Stomach (tissue), 9 donors: Measurements from ENCODE around the gene VASH1. TPM values are rescaled to one million over a fixed set of nuclear protein-coding genes. Genes with fewer than 3 reads are reported as not detected.

ENCODE experiments used
- DNase-seq, 2 donors: peaks; one replicate each; pipeline versions ENCODE4 v3.0.0 to v3.0.0-alpha.2; 2013 to 2019
- H3K27ac ChIP-seq, 5 donors: fragments of 200-600 bp in 4 of 5; sonication (generic) in 4 of 5; one replicate each; pipeline ENCODE4 v1.5.1; 2013 to 2019; ENCODE audit warnings: mild to moderate bottlenecking in 1 of 5, moderate library complexity in 1 of 5
- H3K27me3 ChIP-seq, 3 donors: fragments of 200-600 bp; sonication (generic); one replicate each; pipeline ENCODE4 v1.5.1; 2017 to 2019; ENCODE audit warnings: mixed run types in 1 of 3
- H3K36me3 ChIP-seq, 4 donors: fragments of 200-600 bp; sonication (generic); 1 replicate in 3 of 4; 2 replicates in 1 of 4; pipeline ENCODE4 v1.5.1; 2016 to 2019
- H3K4me1 ChIP-seq, 4 donors: fragments of 200-600 bp; sonication (generic); one replicate each; pipeline ENCODE4 v1.5.1; 2016 to 2019
- H3K4me3 ChIP-seq, 4 donors: fragments of 200-600 bp; sonication (generic) in 3 of 4; one replicate each; pipeline ENCODE4 v1.5.1; 2016 to 2019; ENCODE audit warnings: mild to moderate bottlenecking in 1 of 4
- H3K9me3 ChIP-seq, 4 donors: fragments of 200-600 bp; sonication (generic); one replicate each; pipeline ENCODE4 v1.5.1; 2016 to 2019
- CTCF ChIP-seq, 7 experiments: fragments of 450-650 bp in 4 of 7; fragments of 200-600 bp in 3 of 7; sonication (generic) in 3 of 7; IDR thresholded peaks; one replicate each; pipeline ENCODE4 v1.5.1; 2016 to 2019; ENCODE audit warnings: antibody characterized with exemption in 7 of 7, control low read depth in 2 of 7, mild to moderate bottlenecking in 1 of 7
- EP300 ChIP-seq: sonication (generic); formaldehyde crosslinking; IDR thresholded peaks from one replicate; pipeline ENCODE4 v1.6.1; 2017; ENCODE audit warnings: antibody characterized with exemption
- POLR2A ChIP-seq, 4 donors: fragments of 450-650 bp; IDR thresholded peaks; one replicate each; pipeline ENCODE4 v1.6.1; 2016; ENCODE audit warnings: antibody characterized with exemption in 4 of 4, control low read depth in 2 of 4, mild to moderate bottlenecking in 1 of 4, moderate library complexity in 1 of 4
- POLR2AphosphoS5 ChIP-seq, 3 donors: sonication (generic); formaldehyde crosslinking; IDR thresholded peaks; one replicate each; pipeline ENCODE4 v1.6.1; 2016; ENCODE audit warnings: antibody characterized with exemption in 3 of 3
- WGBS, 5 donors: extraction: QIAGEN DNeasy Blood & Tissue Kit in 3 of 5; methylation state at CpG; one replicate each; pipeline versions ENCODE4 v1.1.5 to v1.1.7; 2013 to 2018; 5-methylcytosine and 5-hydroxymethylcytosine counted together
- intact Hi-C: fragments of 100-400 bp; cut with DNase I; formaldehyde crosslinking; loops from one replicate; pipeline ENCODE4 v1.15.1; 2023; ENCODE audit warnings: low total_unique reads
- polyA plus RNA-seq, 3 donors: library from polyadenylated mRNA; stranded (reverse); fragments of 200-250 nt; gene quantifications; one replicate each; pipeline ENCODE4 v1.2.3, GENCODE V29; 2013
- total RNA-seq, 5 donors: library from RNA; depleted of rRNA; stranded (reverse); fragments of >200 nt; gene quantifications; one replicate each; pipeline versions ENCODE4 v1.1.0 to v1.2.3, GENCODE V29; 2014 to 2016
- donor health status: healthy with polysubstance abuse.
- donor health status: Bipolar disorder and iron deficiency.
- donor health status: healthy.

The VASH1 gene
- total and polyA plus RNA-seq, 8 donors = 2.7 to 15.4 (median 9.7) TPM

GRCh38 chr14:76715101-76715500, 46.2 kb upstream of the VASH1 start:
- no peak for TF ChIP-seq CTCF (IDR thresholded peaks at IDR 0.05)
- TF ChIP-seq POLR2A (IDR thresholded peaks at IDR 0.05) = no peak
- TF ChIP-seq EP300 = no peak
- no peak for TF ChIP-seq POLR2AphosphoS5 (IDR thresholded peaks at IDR 0.05)
- DNase-seq = no peak
- H3K27ac ChIP-seq = peak overlapping the region in 2 of 5 donors; percentile 17 to 50
- no peaks in the 10 kb centered on the region for H3K36me3 ChIP-seq
- peaks cover 0 to 13% (median 0%) of the 10 kb centered on the region in 3 donors for H3K27me3 ChIP-seq
- no peak overlapping the region for H3K4me3 ChIP-seq
- intact Hi-C loops = no loop called here
- peaks cover 0 to 25% (median 5%) of the 10 kb centered on the region in 4 donors for H3K4me1 ChIP-seq
- 57 to 62% (median 58%) methylated on average over 6 of the region's 6 CpGs for WGBS, 5 donors
- H3K9me3 ChIP-seq = no peaks in the 10 kb centered on the region

GRCh38 chr14:76715511-76716081, 45.7 kb upstream of the VASH1 start:
- TF ChIP-seq EP300 = no peak
- no peak for TF ChIP-seq CTCF (IDR thresholded peaks at IDR 0.05)
- TF ChIP-seq POLR2AphosphoS5 (IDR thresholded peaks at IDR 0.05) = no peak
- TF ChIP-seq POLR2A (IDR thresholded peaks at IDR 0.05) = no peak
- H3K27me3 ChIP-seq = peaks cover 0 to 13% (median 0%) of the 10 kb centered on the region in 3 donors
- WGBS, 5 donors = 42 to 57% (median 47%) methylated on average over 7 of the region's 7 CpGs
- H3K9me3 ChIP-seq = no peaks in the 10 kb centered on the region
- peaks cover 0 to 26% (median 7%) of the 10 kb centered on the region in 4 donors for H3K4me1 ChIP-seq
- H3K27ac ChIP-seq = peak overlapping the region in 2 of 5 donors; percentile 35 to 50
- H3K4me3 ChIP-seq = no peak overlapping the region
- peak in 1 of 2 donors; percentile 32 for DNase-seq
- no peaks in the 10 kb centered on the region for H3K36me3 ChIP-seq
- intact Hi-C loops = no loop called here

GRCh38 chr14:76716285-76716684, 45.0 kb upstream of the VASH1 start:
- Histone ChIP-seq H3K4me3 (no peak overlapping the region), H3K9me3 (no peaks in the 10 kb centered on the region), H3K27me3 (peaks cover 0 to 13% (median 0%) of the 10 kb centered on the region in 3 donors), H3K27ac (peak overlapping the region in 1 of 5 donors; percentile 35), H3K4me1 (peaks cover 0 to 27% (median 7%) of the 10 kb centered on the region in 4 donors), H3K36me3 (no peaks in the 10 kb centered on the region)
- TF ChIP-seq EP300 = no peak
- no peak for TF ChIP-seq CTCF (IDR thresholded peaks at IDR 0.05)
- TF ChIP-seq POLR2AphosphoS5 (IDR thresholded peaks at IDR 0.05) = no peak
- no peak for TF ChIP-seq POLR2A (IDR thresholded peaks at IDR 0.05)
- WGBS, 5 donors = 12 to 36% (median 19%) methylated on average over 4 of the region's 4 CpGs
- intact Hi-C loops = no loop called here
- DNase-seq = no peak

GRCh38 chr14:76717508-76718290, 43.6 kb upstream of the VASH1 start:
- Histone ChIP-seq H3K27me3 (peaks cover 0 to 13% (median 0%) of the 10 kb centered on the region in 3 donors), H3K27ac (no peak overlapping the region), H3K4me1 (peaks cover 0 to 27% (median 7%) of the 10 kb centered on the region in 4 donors), H3K4me3 (no peak overlapping the region), H3K36me3 (no peaks in the 10 kb centered on the region), H3K9me3 (no peaks in the 10 kb centered on the region)
- DNase-seq = no peak
- intact Hi-C loops = no loop called here
- 90 to 92% (median 91%) methylated on average over 9 of the region's 9 CpGs for WGBS, 5 donors
- TF ChIP-seq POLR2A (IDR thresholded peaks at IDR 0.05) (no peak), EP300 (no peak), CTCF (IDR thresholded peaks at IDR 0.05) (no peak), POLR2AphosphoS5 (IDR thresholded peaks at IDR 0.05) (no peak)
